ENCODE results near the gene NUP58. TPM values are rescaled to one million over a fixed set of nuclear protein-coding genes. Genes with fewer than 3 reads are reported as not detected.
"Not testable (repeated sequence)": the region's sequence is repeated elsewhere in the genome, so short reads cannot be mapped to it uniquely, and the experiment has no call there.

Gene NUP58
- total RNA-seq, 2 experiments from 2014 or later: 85.6 to 91.0 TPM

DNA sequence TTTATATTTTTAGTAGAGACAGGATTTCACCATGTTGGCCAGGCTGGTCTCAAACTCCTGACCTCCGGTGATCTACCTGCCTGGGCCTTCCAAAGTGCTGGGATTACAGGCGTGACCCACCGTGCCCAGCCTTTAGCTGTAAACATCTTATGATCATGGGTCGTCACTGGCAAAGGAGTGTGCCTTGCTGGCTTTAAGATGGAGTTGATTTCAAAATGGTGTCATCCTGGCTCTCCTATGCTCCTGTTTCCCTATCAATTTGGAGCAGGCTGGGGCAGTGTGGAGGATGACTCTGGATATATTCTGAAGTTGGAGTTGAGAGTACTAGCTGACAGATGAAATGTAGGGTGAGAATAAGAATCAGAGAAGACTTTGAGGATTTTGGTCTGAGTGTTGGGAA, 51.9 kb downstream of the NUP58 start:
- POLR2A ChIA-PET: no interaction called here
- ATAC-seq: no peak
- CTCF ChIA-PET: no interaction called here
- Mint-ChIP-seq H3K36me3 (ENCODE audit: low read depth) (no peaks in the 10 kb centered on the region), H3K4me3 (no peak overlapping the region), H3K27me3 (ENCODE audit: low read depth) (peaks cover 21% of the 10 kb centered on the region), H3K4me1 (ENCODE audit: low read depth) (no peaks in the 10 kb centered on the region), H3K27ac (no peak overlapping the region), H3K9me3 (ENCODE audit: insufficient read depth) (no peaks in the 10 kb centered on the region)
- DNase-seq: no peak

GRCh38 chr13:25354377-25354776, 53.0 kb downstream of the NUP58 start:
- no peak overlapping the region for H3K4me3 Mint-ChIP-seq
- H3K9me3 Mint-ChIP-seq (ENCODE audit: insufficient read depth): no peaks in the 10 kb centered on the region
- ChIA-PET POLR2A (no interaction called here), CTCF (interaction anchor here (0.6 kb wide), 1 partner anchor 904 kb away, joined by 3 read pairs; no protein-coding TSS in a partner anchor)
- peaks cover 21% of the 10 kb centered on the region for H3K27me3 Mint-ChIP-seq (ENCODE audit: low read depth)
- H3K4me1 Mint-ChIP-seq (ENCODE audit: low read depth): no peaks in the 10 kb centered on the region
- H3K36me3 Mint-ChIP-seq (ENCODE audit: low read depth): no peaks in the 10 kb centered on the region
- H3K27ac Mint-ChIP-seq: no peak overlapping the region
- DNase-seq (no peak), ATAC-seq (no peak)

- H3K4me3 Mint-ChIP-seq; POLR2A ChIA-PET; H3K4me1 Mint-ChIP-seq (ENCODE audit: low read depth); DNase-seq; H3K36me3 Mint-ChIP-seq (ENCODE audit: low read depth); CTCF ChIA-PET; H3K9me3 Mint-ChIP-seq (ENCODE audit: insufficient read depth); ATAC-seq; H3K27ac Mint-ChIP-seq: not testable (repeated sequence)
- peaks cover 10% of the 10 kb centered on the region for H3K27me3 Mint-ChIP-seq (ENCODE audit: low read depth)
These were observed 59.0 kb downstream of the NUP58 start for GRCh38 chr13:25360443-25360842.

DNA sequence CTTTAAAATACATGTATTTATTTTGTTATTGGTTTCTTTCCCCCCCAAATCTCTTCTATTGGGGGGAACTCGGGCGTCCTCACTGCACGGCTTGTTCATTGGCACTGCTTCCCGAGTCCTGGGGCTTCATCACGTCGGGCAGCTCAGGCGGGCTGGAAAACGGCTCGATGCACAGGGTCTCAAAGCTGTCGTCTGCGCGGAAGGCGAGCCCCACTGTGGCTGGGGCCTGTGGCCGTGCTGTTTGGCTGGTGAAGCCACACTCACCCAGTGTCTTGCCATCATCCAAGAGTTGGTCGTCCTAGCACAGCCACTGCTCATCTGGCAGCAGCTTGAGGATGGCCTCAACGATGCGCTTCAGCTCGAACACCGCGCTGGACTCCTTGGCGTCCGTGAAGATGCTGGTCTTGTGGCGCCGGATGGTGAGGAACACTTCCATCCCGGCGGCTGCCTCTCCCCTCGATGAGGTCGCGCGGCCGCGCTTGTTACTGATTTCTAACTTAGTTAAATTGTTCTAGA, 64.4 kb downstream of the NUP58 start:
- Mint-ChIP-seq H3K27ac (no peak overlapping the region), H3K36me3 (ENCODE audit: low read depth) (no peaks in the 10 kb centered on the region), H3K27me3 (ENCODE audit: low read depth) (peaks cover 31% of the 10 kb centered on the region), H3K4me3 (no peak overlapping the region), H3K9me3 (ENCODE audit: insufficient read depth) (no peaks in the 10 kb centered on the region), H3K4me1 (ENCODE audit: low read depth) (no peaks in the 10 kb centered on the region)
- ChIA-PET CTCF (no interaction called here), POLR2A (no interaction called here)
- ATAC-seq (no peak), DNase-seq (no peak)

GRCh38 chr13:25371158-25371874, 69.9 kb downstream of the NUP58 start:
- no peaks in the 10 kb centered on the region for H3K9me3 Mint-ChIP-seq (ENCODE audit: insufficient read depth)
- no peaks in the 10 kb centered on the region for H3K36me3 Mint-ChIP-seq (ENCODE audit: low read depth)
- DNase-seq: no peak
- peak overlapping the region; percentile 50 for H3K4me3 Mint-ChIP-seq
- ChIA-PET POLR2A (no interaction called here), CTCF (no interaction called here)
- H3K4me1 Mint-ChIP-seq (ENCODE audit: low read depth): peaks cover 9% of the 10 kb centered on the region
- H3K27ac Mint-ChIP-seq: no peak overlapping the region
- no peak for ATAC-seq
- H3K27me3 Mint-ChIP-seq (ENCODE audit: low read depth): peaks cover 67% of the 10 kb centered on the region

- H3K4me3 Mint-ChIP-seq: peak within 1 kb of the TSS; percentile 50
- no peaks in the 10 kb centered on the region for H3K36me3 Mint-ChIP-seq (ENCODE audit: low read depth)
- no peak for DNase-seq
- H3K4me1 Mint-ChIP-seq (ENCODE audit: low read depth): peaks cover 9% of the 10 kb centered on the region
- POLR2A ChIA-PET: no interaction called here
- H3K27ac Mint-ChIP-seq: no peak within 1 kb of the TSS
- CTCF ChIA-PET: no interaction called here
- peaks cover 67% of the 10 kb centered on the region for H3K27me3 Mint-ChIP-seq (ENCODE audit: low read depth)
- H3K9me3 Mint-ChIP-seq (ENCODE audit: insufficient read depth): no peaks in the 10 kb centered on the region
- ATAC-seq: peak; percentile 59
These were observed 70.5 kb downstream of the NUP58 start, which contains the start of gene ATP8A2 for GRCh38 chr13:25371875-25372283. Gene ATP8A2 (plus strand): TSS chr13:25371974. CDS start chr13:25372213, 239 bp downstream.

GRCh38 chr13:25372284-25373081, 71.1 kb downstream of the NUP58 start:
- ATAC-seq (peak; percentile 22), DNase-seq (no peak)
- ChIA-PET CTCF (no interaction called here), POLR2A (no interaction called here)
- Mint-ChIP-seq H3K9me3 (ENCODE audit: insufficient read depth) (no peaks in the 10 kb centered on the region), H3K4me3 (peak overlapping the region; percentile 35), H3K36me3 (ENCODE audit: low read depth) (no peaks in the 10 kb centered on the region), H3K4me1 (ENCODE audit: low read depth) (peaks cover 9% of the 10 kb centered on the region), H3K27ac (no peak overlapping the region), H3K27me3 (ENCODE audit: low read depth) (peaks cover 69% of the 10 kb centered on the region)

DNA sequence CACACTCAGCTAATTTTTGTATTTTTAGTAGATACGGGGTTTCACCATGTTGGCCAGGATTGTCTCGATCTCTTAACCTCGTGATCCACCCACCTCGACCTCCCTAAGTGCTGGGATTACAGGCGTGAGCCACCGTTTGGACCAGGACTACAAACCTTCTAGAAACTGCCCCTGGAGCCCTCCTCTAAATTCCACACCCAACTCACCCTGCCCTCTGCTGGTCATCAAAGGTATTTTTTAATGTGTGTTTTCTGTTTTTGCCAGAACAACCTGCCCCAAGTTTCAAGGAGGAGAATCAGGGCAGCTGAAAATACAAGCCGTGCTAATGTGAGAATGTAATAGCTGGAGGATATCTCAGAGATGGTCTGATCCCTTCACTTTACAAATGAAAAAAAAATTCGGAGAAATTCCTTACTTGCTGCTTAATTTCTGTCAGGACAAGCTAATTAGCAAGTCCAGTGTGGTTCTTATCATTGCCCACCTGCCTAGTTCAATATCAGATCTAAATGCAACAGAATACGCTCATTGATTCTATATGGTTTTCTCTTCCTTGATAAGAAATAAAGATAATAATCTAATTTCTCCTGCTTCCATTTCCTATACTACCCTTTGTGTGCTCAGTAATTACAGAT, 74.4 kb downstream of the NUP58 start:
- ATAC-seq: no peak
- CTCF ChIA-PET: interaction anchor here (0.6 to 3.4 kb wide), 11 partner anchors 16 to 255 kb away, joined by 3 to 17 read pairs (median 4); no protein-coding TSS in a partner anchor
- POLR2A ChIA-PET: no interaction called here
- no peaks in the 10 kb centered on the region for H3K9me3 Mint-ChIP-seq (ENCODE audit: insufficient read depth)
- peaks cover 67% of the 10 kb centered on the region for H3K27me3 Mint-ChIP-seq (ENCODE audit: low read depth)
- no peak overlapping the region for H3K27ac Mint-ChIP-seq
- DNase-seq: peak; percentile 55
- no peaks in the 10 kb centered on the region for H3K36me3 Mint-ChIP-seq (ENCODE audit: low read depth)
- H3K4me3 Mint-ChIP-seq: no peak overlapping the region
- peaks cover 9% of the 10 kb centered on the region for H3K4me1 Mint-ChIP-seq (ENCODE audit: low read depth)

DNA sequence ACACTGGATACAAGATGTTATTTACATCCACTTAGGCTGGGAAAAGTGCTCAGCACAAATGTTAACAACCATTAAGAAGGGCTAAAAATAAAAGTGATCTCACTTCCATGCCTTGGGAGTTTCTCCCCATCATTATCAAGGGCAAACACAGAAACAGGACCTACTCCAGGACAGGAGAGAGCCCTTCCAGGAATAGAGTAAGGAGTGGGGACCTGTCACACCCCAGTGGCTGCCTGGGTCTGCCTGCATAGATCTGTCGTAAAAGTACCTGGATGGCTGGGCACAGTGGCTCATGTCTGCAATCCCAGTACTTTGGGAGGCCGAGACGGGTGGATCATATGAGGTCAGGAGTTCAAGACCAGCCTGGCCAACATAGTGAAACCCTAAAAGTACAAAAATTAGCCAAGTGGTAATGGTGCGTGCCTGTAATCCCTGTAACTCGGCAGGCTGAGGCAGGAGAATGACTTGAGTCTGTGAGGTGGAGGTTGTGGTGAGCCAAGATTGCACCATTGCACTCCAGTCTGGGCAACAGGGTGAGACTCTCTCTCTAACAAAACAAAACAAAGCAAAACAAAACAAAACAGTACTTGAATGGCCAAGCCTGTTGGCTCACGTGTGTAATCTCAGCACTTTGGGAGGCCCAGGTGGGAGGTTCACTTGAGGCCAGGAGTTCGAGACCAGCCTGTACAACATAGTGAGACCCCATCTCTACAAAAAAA, 76.0 kb downstream of the NUP58 start:
- no peaks in the 10 kb centered on the region for H3K36me3 Mint-ChIP-seq (ENCODE audit: low read depth)
- H3K27me3 Mint-ChIP-seq (ENCODE audit: low read depth): peaks cover 66% of the 10 kb centered on the region
- H3K27ac Mint-ChIP-seq: no peak overlapping the region
- ChIA-PET CTCF (interaction anchor here (1.6 kb wide), 1 partner anchor 256 kb away, joined by 4 read pairs; no protein-coding TSS in a partner anchor), POLR2A (no interaction called here)
- no peak for ATAC-seq
- peaks cover 6% of the 10 kb centered on the region for H3K4me1 Mint-ChIP-seq (ENCODE audit: low read depth)
- no peak overlapping the region for H3K4me3 Mint-ChIP-seq
- DNase-seq: no peak
- H3K9me3 Mint-ChIP-seq (ENCODE audit: insufficient read depth): no peaks in the 10 kb centered on the region

- H3K36me3 Mint-ChIP-seq (ENCODE audit: low read depth): no peaks in the 10 kb centered on the region
- POLR2A ChIA-PET: no interaction called here
- CTCF ChIA-PET: no interaction called here
These were observed 77.1 kb downstream of the NUP58 start for GRCh38 chr13:25378528-25378927.

GRCh38 chr13:25379011-25379410, 77.6 kb downstream of the NUP58 start:
- H3K4me3 Mint-ChIP-seq: no peak overlapping the region
- ChIA-PET POLR2A (no interaction called here), CTCF (no interaction called here)
- H3K36me3 Mint-ChIP-seq (ENCODE audit: low read depth): no peaks in the 10 kb centered on the region
- no peaks in the 10 kb centered on the region for H3K9me3 Mint-ChIP-seq (ENCODE audit: insufficient read depth)
- no peak for DNase-seq
- no peak overlapping the region for H3K27ac Mint-ChIP-seq
- H3K27me3 Mint-ChIP-seq (ENCODE audit: low read depth): peaks cover 55% of the 10 kb centered on the region
- H3K4me1 Mint-ChIP-seq (ENCODE audit: low read depth): peaks cover 3% of the 10 kb centered on the region
- ATAC-seq: no peak

More at GRCh38 chr13:25378528-25378927, 77.1 kb downstream of the NUP58 start:
- H3K4me3 Mint-ChIP-seq: no peak overlapping the region
- no peaks in the 10 kb centered on the region for H3K9me3 Mint-ChIP-seq (ENCODE audit: insufficient read depth)
- H3K4me1 Mint-ChIP-seq (ENCODE audit: low read depth): peaks cover 3% of the 10 kb centered on the region
- DNase-seq (no peak), ATAC-seq (no peak)
- H3K27ac Mint-ChIP-seq: no peak overlapping the region
- peaks cover 57% of the 10 kb centered on the region for H3K27me3 Mint-ChIP-seq (ENCODE audit: low read depth)

Data from activated CD8-positive, alpha-beta T cell treated with anti-CD3 and anti-CD28 coated beads, Interleukin-2, amount 10 ng/mL, durations not matched to agents 7 days and 5 days (primary cell).